ENCODE measurements around the gene SH3PXD2B. TPM values are rescaled to one million over a fixed set of nuclear protein-coding genes. Genes with fewer than 3 reads are reported as not detected.

Gene SH3PXD2B
- total RNA-seq, 1 experiment from 2014 or later: 47.7 TPM

DNA sequence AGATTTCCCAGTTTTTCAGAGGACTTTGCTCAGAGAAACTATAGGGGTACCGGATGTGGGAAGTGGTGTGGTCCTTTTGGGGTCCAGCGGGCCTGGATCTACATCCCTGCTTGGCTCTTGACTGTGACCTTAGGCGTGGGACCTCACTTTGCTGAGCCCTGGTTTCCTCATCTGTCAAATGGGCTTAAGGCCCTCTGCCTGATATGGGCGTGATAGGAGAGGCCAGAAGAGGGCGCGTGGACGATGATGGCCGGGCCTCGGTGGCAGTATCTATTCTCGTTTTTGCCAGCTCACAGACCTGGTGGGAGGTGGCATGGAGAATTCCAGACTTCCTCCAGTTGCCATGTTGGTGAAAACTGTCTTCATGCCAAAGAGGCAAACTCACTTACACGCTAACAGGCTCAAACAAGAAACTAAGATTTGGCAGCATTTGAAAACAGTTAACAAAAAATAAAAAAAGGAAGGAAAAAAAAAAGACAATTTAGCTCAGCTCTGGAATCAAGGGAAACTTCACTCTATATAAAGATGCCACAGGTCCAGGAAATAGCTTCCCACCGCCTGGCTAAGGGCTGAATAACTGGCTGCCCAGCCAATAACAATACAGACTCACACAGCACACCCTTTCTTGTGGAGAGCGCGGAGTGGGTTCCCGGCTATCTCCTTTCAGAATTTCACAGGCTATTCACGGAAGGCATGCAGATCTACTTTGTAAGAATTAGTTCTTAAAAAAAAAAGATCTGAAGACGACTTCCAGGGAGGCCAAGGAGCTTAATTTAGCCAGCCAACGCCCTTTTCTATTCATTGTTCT is 1.7 kb downstream of the SH3PXD2B start:
- Histone ChIP-seq H3K27me3 (ENCODE audit: control insufficient read depth, insufficient read depth, low read length) (no peaks in the 10 kb centered on the region), H3K4me3 (ENCODE audit: insufficient read depth, low read depth, low read length) (peak overlapping the region; percentile 92), H3K36me3 (replicated peaks; ENCODE audit: control insufficient read depth, insufficient read depth, low read length) (peaks cover 2% of the 10 kb centered on the region)
- DNase-seq: no peak

DNA sequence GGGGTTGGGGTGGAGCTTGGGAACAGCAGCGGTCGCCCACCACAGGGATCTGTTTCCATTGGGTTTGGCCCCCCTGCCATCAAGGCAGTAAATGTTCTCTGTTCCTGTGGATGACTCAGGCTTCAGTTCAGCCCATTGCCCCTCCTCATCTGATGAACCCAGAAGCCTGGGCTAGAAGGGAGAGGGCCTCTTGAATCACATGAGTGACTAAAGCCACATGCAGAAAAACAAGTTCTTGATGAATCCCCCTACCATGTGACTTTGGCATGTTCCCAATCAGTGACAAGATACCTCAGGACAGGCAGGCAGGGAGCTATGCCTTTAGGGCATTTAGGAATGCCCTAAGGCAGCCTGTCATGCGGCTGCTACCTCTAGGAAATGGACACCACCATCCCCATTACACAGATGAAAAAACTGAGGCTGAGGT is 2.5 kb downstream of the SH3PXD2B start:
- H3K4me3 ChIP-seq (ENCODE audit: insufficient read depth, low read depth, low read length): no peak overlapping the region
- peaks cover 2% of the 10 kb centered on the region for H3K36me3 ChIP-seq (replicated peaks; ENCODE audit: control insufficient read depth, insufficient read depth, low read length)
- no peak for DNase-seq
- no peaks in the 10 kb centered on the region for H3K27me3 ChIP-seq (ENCODE audit: control insufficient read depth, insufficient read depth, low read length)

DNA sequence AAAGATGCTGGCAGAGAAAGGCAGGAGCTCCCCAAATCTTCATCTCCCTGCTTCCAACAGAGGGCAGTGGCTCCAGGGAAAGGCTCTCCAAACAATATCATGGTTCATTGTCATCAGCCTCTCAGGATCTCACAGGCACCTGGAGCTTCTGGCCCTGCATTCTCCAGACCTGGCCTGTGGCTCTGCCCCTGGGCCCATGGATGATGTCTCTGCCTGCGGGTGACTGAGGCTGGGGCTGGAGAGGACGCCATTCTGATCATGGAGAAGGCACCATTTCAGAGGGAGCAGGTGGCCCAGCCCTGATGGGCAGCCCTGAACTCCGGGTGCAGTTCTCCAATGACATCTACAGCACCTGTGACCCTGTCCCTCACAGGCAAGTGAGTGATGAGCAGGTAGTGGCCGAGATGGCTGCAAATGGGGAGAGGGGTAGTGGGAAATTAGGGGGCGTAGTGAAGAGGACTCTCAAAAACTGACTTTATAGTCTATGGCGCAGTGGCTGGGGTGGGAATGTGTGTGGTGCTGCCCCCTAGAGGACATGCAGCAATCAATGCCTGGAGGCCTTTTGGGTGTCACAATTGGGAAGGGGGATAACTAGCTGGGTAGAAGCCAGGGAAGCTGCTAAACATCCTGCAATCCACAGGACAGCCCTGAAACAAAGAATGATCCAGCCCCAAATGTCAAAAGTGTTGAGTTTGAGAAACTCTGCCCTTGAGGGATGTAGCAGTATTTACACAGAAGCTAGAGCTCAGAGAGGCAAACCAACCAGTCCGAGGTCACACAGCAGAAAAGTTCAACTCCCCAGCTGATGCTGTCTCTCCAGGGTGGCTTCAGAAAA is 3.2 kb downstream of the SH3PXD2B start:
- Histone ChIP-seq H3K27me3 (ENCODE audit: control insufficient read depth, insufficient read depth, low read length) (no peaks in the 10 kb centered on the region), H3K36me3 (replicated peaks; ENCODE audit: control insufficient read depth, insufficient read depth, low read length) (peaks cover 2% of the 10 kb centered on the region), H3K4me3 (ENCODE audit: insufficient read depth, low read depth, low read length) (no peak overlapping the region)
- peak; percentile 81 for DNase-seq

DNA sequence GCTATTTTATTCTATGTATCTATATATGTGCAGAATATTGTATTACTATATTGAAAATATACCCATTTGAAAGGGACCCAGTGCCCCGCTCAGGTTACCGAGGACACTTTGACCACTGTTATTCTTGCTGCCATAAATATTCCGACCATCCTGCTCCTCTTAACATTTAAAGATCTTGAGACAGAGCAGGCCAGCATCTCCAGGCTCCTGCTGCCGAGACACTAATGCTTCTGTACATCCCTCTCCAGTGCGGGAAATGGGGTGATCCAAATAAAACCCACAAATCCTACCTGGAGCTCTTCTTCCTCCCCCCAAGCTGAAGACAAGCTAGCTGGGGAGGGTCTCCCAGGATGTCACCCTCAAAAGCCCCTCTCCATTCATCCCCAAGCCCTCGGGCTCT is 3.9 kb downstream of the SH3PXD2B start:
- no peaks in the 10 kb centered on the region for H3K27me3 ChIP-seq (ENCODE audit: control insufficient read depth, insufficient read depth, low read length)
- DNase-seq: no peak
- peaks cover 2% of the 10 kb centered on the region for H3K36me3 ChIP-seq (replicated peaks; ENCODE audit: control insufficient read depth, insufficient read depth, low read length)
- no peak overlapping the region for H3K4me3 ChIP-seq (ENCODE audit: insufficient read depth, low read depth, low read length)

DNA sequence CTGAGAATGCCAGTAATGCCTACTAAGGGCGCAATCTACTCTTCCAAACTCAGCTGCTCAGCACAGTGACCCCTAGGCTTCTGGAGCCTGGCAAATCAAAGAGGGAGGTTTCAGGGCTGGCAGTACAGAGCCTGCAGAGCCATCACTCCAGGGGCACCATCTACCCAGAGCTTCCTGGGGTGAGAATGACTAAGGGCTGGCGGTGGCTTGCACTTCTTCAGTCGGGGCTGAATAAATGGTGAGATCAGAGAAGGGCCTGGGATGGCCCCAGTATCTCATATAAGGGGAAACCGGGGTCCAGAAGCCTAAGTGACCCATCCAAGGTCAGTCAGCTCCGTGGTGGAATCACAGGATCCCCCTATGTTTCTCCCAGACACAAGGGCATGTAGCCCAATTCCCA is 5.3 kb downstream of the SH3PXD2B start:
- Histone ChIP-seq H3K4me3 (ENCODE audit: insufficient read depth, low read depth, low read length) (no peak overlapping the region), H3K27me3 (ENCODE audit: control insufficient read depth, insufficient read depth, low read length) (no peaks in the 10 kb centered on the region), H3K36me3 (replicated peaks; ENCODE audit: control insufficient read depth, insufficient read depth, low read length) (peaks cover 2% of the 10 kb centered on the region)
- DNase-seq: no peak

DNA sequence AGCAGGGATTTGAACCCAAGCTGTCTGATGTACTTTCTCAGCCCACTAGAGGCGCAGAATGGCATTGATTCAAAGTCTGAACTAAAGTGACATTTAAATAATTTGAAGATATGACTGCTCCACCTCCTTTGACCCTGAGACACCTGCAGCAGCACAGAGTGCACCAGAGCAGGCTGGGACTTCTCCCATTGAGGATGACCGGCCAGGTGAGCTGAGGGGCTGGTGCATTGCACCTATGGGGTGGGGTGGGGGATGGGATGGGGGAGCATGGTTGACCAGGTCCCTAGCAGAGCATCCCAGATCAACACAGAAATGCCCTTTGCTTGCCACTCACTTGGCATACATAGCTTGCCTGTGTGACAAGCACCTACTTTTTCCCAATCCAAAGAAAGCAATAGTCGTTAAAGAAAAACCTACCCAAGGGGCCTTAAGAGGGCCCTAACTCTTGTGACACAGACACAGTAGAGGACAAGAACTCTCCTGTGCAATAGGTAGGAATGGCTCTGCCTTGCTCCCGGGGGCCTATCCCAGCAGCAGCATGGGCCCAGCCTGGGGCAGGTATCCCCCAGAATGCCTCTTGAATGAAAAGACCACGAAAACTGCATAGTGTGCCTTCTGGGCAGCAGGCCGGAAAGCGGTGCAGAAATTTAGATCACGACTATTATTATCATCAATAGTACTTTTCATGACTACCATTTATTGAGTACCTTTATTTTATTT is 6.5 kb downstream of the SH3PXD2B start:
- no peak overlapping the region for H3K4me3 ChIP-seq (ENCODE audit: insufficient read depth, low read depth, low read length)
- no peak for DNase-seq
- H3K27me3 ChIP-seq (ENCODE audit: control insufficient read depth, insufficient read depth, low read length): no peaks in the 10 kb centered on the region
- peaks cover 2% of the 10 kb centered on the region for H3K36me3 ChIP-seq (replicated peaks; ENCODE audit: control insufficient read depth, insufficient read depth, low read length)

DNA sequence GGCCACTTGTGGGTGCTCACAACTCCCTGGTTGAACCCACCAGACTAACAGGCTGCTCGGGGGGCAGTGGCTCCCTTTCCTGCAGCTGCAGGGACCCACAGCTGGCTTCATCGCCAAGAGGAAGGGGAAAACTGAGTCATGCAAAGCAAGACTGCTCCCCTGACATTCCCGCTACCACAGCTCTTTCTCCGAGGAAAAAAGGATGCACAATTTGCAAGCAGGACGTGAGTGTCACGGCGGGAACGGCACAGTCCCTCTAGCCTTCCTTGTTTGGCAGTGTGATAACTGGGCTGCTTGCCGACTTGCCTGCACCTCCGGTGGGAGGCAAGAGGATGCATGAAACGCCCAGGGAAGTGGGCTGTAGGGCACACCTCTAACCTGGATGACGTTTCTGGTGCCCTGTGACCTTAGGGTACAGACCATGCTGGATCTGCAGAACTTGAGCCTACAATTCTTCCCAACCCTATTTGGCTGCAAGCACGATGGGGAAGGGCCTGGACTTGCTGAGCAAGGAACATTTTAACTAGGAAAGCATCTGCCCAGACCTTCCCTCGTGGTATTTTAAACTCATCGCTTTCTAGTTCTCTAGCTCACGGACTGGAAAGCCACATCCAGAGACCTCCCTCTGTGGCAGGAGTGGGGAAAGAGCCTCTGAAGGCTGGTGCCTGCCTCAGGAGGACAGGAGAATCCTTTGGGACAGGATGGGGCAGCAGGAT is 7.8 kb downstream of the SH3PXD2B start:
- Histone ChIP-seq H3K4me3 (ENCODE audit: insufficient read depth, low read depth, low read length) (no peak overlapping the region), H3K36me3 (replicated peaks; ENCODE audit: control insufficient read depth, insufficient read depth, low read length) (peaks cover 2% of the 10 kb centered on the region), H3K27me3 (ENCODE audit: control insufficient read depth, insufficient read depth, low read length) (no peaks in the 10 kb centered on the region)
- no peak for DNase-seq

DNA sequence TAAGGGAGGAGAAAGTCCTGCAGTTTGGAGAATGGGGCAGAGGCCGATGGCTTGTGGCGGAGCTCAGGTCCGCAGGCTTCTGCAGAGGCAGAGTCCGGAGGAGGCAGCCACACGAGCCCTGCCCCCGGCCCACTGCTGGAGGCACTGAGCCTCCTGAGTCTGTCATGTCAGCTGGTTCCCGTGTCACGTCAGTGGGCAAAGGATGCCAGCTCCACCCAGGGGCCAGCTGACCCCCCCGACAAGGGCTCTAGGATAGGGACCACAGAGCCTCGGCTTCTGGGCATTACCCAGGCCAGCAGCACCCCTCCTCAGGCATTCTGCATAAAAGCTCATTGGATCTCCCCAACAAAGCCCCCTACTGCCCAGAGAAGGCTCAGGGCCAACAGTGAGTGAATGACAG is 8.5 kb downstream of the SH3PXD2B start:
- DNase-seq: no peak

DNA sequence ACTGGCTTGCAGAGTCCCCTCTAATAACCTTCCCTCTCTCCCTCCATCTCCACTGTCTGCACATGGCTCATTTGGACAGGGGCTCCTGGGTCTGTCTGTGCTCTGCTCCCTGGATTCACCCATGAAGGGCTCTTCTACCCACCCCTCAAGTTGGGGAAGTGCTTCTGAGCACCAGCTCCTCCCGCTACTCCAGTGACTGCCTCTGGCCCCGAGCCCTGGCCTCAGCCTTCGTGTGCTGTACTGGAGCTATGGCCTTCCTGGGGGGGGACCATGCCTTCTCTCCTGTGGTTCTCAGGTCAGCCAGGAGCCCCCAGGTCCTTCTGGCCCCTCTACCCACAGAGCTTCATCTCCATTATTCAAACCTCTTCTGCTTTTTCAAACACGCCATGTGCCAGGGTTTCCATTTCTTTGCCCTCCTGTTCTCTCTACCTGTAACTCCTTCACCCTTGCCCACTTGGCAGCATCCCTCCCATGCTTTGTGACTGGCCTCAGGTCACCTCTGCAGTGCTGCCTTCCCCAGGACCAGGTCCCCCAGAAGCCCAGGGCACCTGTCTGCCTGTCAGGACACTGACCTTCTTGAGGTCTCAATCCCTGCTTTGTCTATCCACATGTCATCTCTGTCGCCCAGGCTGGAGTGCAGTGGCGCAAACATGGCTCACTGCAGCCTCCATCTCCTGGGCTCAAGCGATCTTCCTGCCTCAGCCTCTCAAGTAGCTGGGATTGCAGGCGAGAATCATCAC is 9.5 kb downstream of the SH3PXD2B start:
- DNase-seq: no peak
- no peaks in the 10 kb centered on the region for H3K36me3 ChIP-seq (replicated peaks; ENCODE audit: control insufficient read depth, insufficient read depth, low read length)

More for the DNA sequence above, 8.5 kb downstream of the SH3PXD2B start:
- peaks cover 2% of the 10 kb centered on the region for H3K36me3 ChIP-seq (replicated peaks; ENCODE audit: control insufficient read depth, insufficient read depth, low read length)
- H3K27me3 ChIP-seq (ENCODE audit: control insufficient read depth, insufficient read depth, low read length): no peaks in the 10 kb centered on the region
- H3K4me3 ChIP-seq (ENCODE audit: insufficient read depth, low read depth, low read length): no peak overlapping the region

DNA sequence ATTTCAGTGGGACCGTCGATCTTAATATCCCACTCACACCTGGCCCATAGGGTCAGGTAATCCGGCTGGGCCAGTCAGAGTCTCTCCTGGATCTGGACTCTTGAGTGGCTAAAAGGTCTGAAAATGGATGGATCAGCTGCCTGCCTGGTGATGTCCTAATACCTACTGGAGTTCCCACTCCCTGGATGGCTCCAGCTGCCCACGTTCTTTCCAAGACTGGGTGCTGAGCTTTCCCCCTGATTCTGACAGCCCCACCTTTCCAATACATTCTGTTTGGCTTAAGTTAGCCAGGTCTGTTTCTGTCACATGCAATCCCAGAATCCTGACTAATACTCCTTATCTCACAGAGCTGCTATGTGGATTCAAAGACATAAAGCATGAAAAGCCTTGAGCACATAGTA is 10.2 kb downstream of the SH3PXD2B start:
- H3K27me3 ChIP-seq (ENCODE audit: control insufficient read depth, insufficient read depth, low read length): no peaks in the 10 kb centered on the region
- DNase-seq: no peak
- H3K36me3 ChIP-seq (replicated peaks; ENCODE audit: control insufficient read depth, insufficient read depth, low read length): no peaks in the 10 kb centered on the region
- H3K4me3 ChIP-seq (ENCODE audit: insufficient read depth, low read depth, low read length): no peak overlapping the region

More for the DNA sequence above, 9.5 kb downstream of the SH3PXD2B start:
- Histone ChIP-seq H3K4me3 (ENCODE audit: insufficient read depth, low read depth, low read length) (no peak overlapping the region), H3K27me3 (ENCODE audit: control insufficient read depth, insufficient read depth, low read length) (no peaks in the 10 kb centered on the region)

DNA sequence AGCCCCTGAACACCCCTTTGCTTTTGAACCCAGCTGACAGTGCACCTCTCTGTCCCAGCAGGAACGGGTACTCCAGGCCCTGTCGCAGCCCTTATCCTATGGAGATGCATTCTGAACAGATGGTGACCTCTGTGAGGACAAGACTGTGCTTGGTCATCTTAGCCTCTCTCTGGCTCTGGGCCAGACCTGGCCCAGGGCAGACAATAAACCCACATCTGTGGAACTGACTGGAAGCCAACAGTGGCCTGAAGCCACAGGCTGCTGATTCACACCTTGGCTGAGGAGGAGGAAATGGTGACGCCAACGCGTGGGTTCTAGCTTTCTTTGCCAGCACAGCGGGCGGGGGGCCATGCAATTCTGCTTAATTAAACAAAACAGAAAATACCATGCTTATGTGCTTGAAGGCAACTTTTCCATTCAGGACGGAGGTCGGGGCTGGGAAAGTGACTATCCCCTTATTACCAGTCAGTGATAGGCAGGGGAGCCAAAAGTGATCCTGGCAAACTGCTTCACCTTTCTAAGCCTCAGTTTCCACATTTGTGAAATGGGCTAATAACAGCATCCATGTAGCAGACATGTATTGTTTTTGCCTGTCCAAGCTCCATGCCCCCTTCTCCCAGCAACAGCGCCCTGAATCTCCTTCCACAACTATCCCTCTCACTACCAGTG is 10.8 kb downstream of the SH3PXD2B start:
- no peak for DNase-seq

DNA sequence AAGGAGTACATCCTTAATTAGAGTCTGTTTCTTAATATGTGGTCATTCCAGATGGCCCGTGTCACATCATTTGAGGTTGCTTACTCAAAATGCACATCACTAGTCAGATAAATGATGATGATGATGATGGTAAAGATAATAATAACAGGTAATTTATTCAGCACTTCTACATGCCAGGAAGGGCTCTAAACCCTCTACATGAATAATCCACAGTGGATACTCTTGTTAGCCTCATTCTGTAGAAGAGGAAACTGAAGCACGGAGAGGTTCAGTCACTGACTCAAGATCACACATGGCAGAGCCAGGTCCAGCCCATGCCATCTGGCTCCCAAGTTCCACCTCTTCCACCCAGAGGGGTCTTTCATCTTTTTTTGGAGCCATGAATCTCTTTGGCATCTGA is 11.7 kb downstream of the SH3PXD2B start:
- Histone ChIP-seq H3K36me3 (replicated peaks; ENCODE audit: control insufficient read depth, insufficient read depth, low read length) (no peaks in the 10 kb centered on the region), H3K4me3 (ENCODE audit: insufficient read depth, low read depth, low read length) (no peak overlapping the region), H3K27me3 (ENCODE audit: control insufficient read depth, insufficient read depth, low read length) (no peaks in the 10 kb centered on the region)
- DNase-seq: no peak

More for the DNA sequence above, 10.8 kb downstream of the SH3PXD2B start:
- H3K36me3 ChIP-seq (replicated peaks; ENCODE audit: control insufficient read depth, insufficient read depth, low read length): no peaks in the 10 kb centered on the region
- no peaks in the 10 kb centered on the region for H3K27me3 ChIP-seq (ENCODE audit: control insufficient read depth, insufficient read depth, low read length)
- H3K4me3 ChIP-seq (ENCODE audit: insufficient read depth, low read depth, low read length): no peak overlapping the region

DNA sequence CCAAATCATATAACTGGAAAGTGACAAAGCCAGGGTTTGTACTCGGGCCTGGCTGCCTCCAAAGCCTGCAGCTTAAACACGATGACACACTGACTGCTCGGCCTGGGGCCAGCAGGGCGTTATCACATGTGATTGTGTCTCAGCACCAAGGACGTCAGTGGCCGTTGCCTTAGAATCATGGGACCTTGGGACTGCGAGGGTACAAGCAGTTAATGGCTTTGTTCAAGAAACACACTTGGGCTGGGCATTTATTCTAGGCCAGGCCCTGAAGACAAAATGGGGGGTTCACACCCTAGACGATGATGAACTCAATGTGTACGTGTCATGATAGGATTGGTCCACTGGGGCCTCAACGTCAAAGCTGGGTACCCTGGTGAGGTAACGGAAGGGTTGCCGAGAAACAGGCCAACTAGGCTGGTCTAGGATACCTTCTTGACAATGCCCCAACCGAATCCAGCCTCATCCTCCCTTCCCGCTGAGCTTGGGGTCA is 13.0 kb downstream of the SH3PXD2B start:
- no peak for DNase-seq
- Histone ChIP-seq H3K4me3 (ENCODE audit: insufficient read depth, low read depth, low read length) (no peak overlapping the region), H3K36me3 (replicated peaks; ENCODE audit: control insufficient read depth, insufficient read depth, low read length) (peaks cover 2% of the 10 kb centered on the region)

More for the DNA sequence above, 13.0 kb downstream of the SH3PXD2B start:
- no peaks in the 10 kb centered on the region for H3K27me3 ChIP-seq (ENCODE audit: control insufficient read depth, insufficient read depth, low read length)
